Duodenal mucosa (tissue), 2 donors: ENCODE results near the gene CMTM5.

Experiments
- H3K27ac ChIP-seq: one replicate; pipeline ENCODE4 v1.7.0; 2013; ENCODE audit warnings: low read depth, low read length
- H3K27me3 ChIP-seq, 2 donors: one replicate each; pipeline ENCODE4 v1.7.0; 2013; ENCODE audit warnings: low read length in 2 of 2, control low read depth in 1 of 2; ENCODE audit not compliant: insufficient read depth in 2 of 2, control insufficient read depth in 1 of 2
- H3K36me3 ChIP-seq, 2 donors: one replicate each; pipeline ENCODE4 v1.7.0; 2013; ENCODE audit warnings: low read length in 2 of 2, control low read depth in 1 of 2; ENCODE audit not compliant: insufficient read depth in 2 of 2, control insufficient read depth in 1 of 2
- H3K4me1 ChIP-seq, 2 donors: one replicate each; pipeline ENCODE4 v1.7.0; 2013; ENCODE audit warnings: low read length in 2 of 2, control low read depth in 1 of 2; ENCODE audit not compliant: insufficient read depth in 2 of 2, control insufficient read depth in 1 of 2
- H3K4me3 ChIP-seq, 2 donors: one replicate each; pipeline ENCODE4 v1.7.0; 2013; ENCODE audit warnings: low read length in 2 of 2, low read depth in 1 of 2
- H3K9ac ChIP-seq, 2 donors: one replicate each; pipeline ENCODE4 v1.7.0; 2013; ENCODE audit warnings: low read length in 2 of 2, low read depth in 1 of 2
- H3K9me3 ChIP-seq, 2 donors: one replicate each; pipeline ENCODE4 v1.7.0; 2013; ENCODE audit warnings: low read length in 2 of 2, control low read depth in 1 of 2; ENCODE audit not compliant: control insufficient read depth in 1 of 2

CMTM5 gene

GRCh38 chr14:23348297-23348655, 28.6 kb upstream of the CMTM5 start:
- Histone ChIP-seq H3K4me3 (no peak overlapping the region), H3K27me3 (peaks cover 17 to 25% of the 10 kb centered on the region in 2 donors), H3K4me1 (peaks cover 0 to 9% of the 10 kb centered on the region in 2 donors), H3K9ac (no peak overlapping the region), H3K9me3 (no peaks in the 10 kb centered on the region), H3K27ac (no peak overlapping the region), H3K36me3 (no peaks in the 10 kb centered on the region)

GRCh38 chr14:23349156-23349845, 27.5 kb upstream of the CMTM5 start:
- no peak overlapping the region for H3K4me3 ChIP-seq
- no peak overlapping the region for H3K9ac ChIP-seq
- no peaks in the 10 kb centered on the region for H3K36me3 ChIP-seq
- peaks cover 0 to 9% of the 10 kb centered on the region in 2 donors for H3K4me1 ChIP-seq
- H3K27me3 ChIP-seq, result peaks cover 27 to 35% of the 10 kb centered on the region in 2 donors
- H3K27ac ChIP-seq, result no peak overlapping the region
- H3K9me3 ChIP-seq, result no peaks in the 10 kb centered on the region

- Histone ChIP-seq H3K4me3 (peak overlapping the region; percentile 58 to 67), H3K9ac (no peak overlapping the region), H3K27ac (no peak overlapping the region)
Observed at GRCh38 chr14:23351681-23352505, 25.0 kb upstream of the CMTM5 start.

GRCh38 chr14:23352506-23353432, 24.1 kb upstream of the CMTM5 start, which contains the start of gene SLC22A17:
SLC22A17 (minus strand) TSS chr14:23352887.
- H3K9me3 ChIP-seq, result no peaks in the 10 kb centered on the region
- peaks cover 39 to 44% of the 10 kb centered on the region in 2 donors for H3K27me3 ChIP-seq
- no peak within 1 kb of the TSS for H3K9ac ChIP-seq
- H3K36me3 ChIP-seq, result no peaks in the 10 kb centered on the region
- no peak within 1 kb of the TSS for H3K27ac ChIP-seq
- H3K4me3 ChIP-seq, result peak within 1 kb of the TSS; percentile 58 to 67
- H3K4me1 ChIP-seq, result peaks cover 0 to 9% of the 10 kb centered on the region in 2 donors

More at GRCh38 chr14:23351681-23352505, 25.0 kb upstream of the CMTM5 start:
- no peaks in the 10 kb centered on the region for H3K36me3 ChIP-seq
- no peaks in the 10 kb centered on the region for H3K9me3 ChIP-seq
- peaks cover 39 to 44% of the 10 kb centered on the region in 2 donors for H3K27me3 ChIP-seq
- peaks cover 0 to 9% of the 10 kb centered on the region in 2 donors for H3K4me1 ChIP-seq

GRCh38 chr14:23353433-23353780, 23.4 kb upstream of the CMTM5 start:
- Histone ChIP-seq H3K9ac (no peak overlapping the region), H3K27ac (no peak overlapping the region)

GRCh38 chr14:23354990-23355389, 21.9 kb upstream of the CMTM5 start:
- Histone ChIP-seq H3K27me3 (peaks cover 39 to 44% of the 10 kb centered on the region in 2 donors), H3K36me3 (no peaks in the 10 kb centered on the region), H3K4me1 (peaks cover 0 to 9% of the 10 kb centered on the region in 2 donors), H3K9me3 (no peaks in the 10 kb centered on the region), H3K9ac (no peak overlapping the region), H3K4me3 (no peak overlapping the region), H3K27ac (no peak overlapping the region)

More at GRCh38 chr14:23353433-23353780, 23.4 kb upstream of the CMTM5 start:
- Histone ChIP-seq H3K4me3 (no peak overlapping the region), H3K4me1 (peaks cover 0 to 9% of the 10 kb centered on the region in 2 donors), H3K27me3 (peaks cover 39 to 44% of the 10 kb centered on the region in 2 donors), H3K9me3 (no peaks in the 10 kb centered on the region), H3K36me3 (no peaks in the 10 kb centered on the region)

GRCh38 chr14:23355871-23356435, 20.9 kb upstream of the CMTM5 start:
- H3K36me3 ChIP-seq, result no peaks in the 10 kb centered on the region
- H3K4me1 ChIP-seq, result peaks cover 0 to 9% of the 10 kb centered on the region in 2 donors
- H3K9me3 ChIP-seq, result no peaks in the 10 kb centered on the region
- H3K27ac ChIP-seq, result no peak overlapping the region
- H3K27me3 ChIP-seq, result peaks cover 32 to 38% of the 10 kb centered on the region in 2 donors
- no peak overlapping the region for H3K9ac ChIP-seq
- H3K4me3 ChIP-seq, result no peak overlapping the region

- peaks cover 25 to 31% of the 10 kb centered on the region in 2 donors for H3K27me3 ChIP-seq
- H3K9ac ChIP-seq, result no peak overlapping the region
- no peaks in the 10 kb centered on the region for H3K36me3 ChIP-seq
- no peaks in the 10 kb centered on the region for H3K9me3 ChIP-seq
- no peak overlapping the region for H3K4me3 ChIP-seq
- H3K27ac ChIP-seq, result no peak overlapping the region
- peaks cover 0 to 9% of the 10 kb centered on the region in 2 donors for H3K4me1 ChIP-seq
Observed at GRCh38 chr14:23356662-23357061, 20.2 kb upstream of the CMTM5 start.

- H3K27ac ChIP-seq, result no peak overlapping the region
- H3K4me1 ChIP-seq, result peaks cover 0 to 3% of the 10 kb centered on the region in 2 donors
- no peak overlapping the region for H3K9ac ChIP-seq
- no peaks in the 10 kb centered on the region for H3K9me3 ChIP-seq
- H3K27me3 ChIP-seq, result peaks cover 23 to 25% of the 10 kb centered on the region in 2 donors
- no peak overlapping the region for H3K4me3 ChIP-seq
- no peaks in the 10 kb centered on the region for H3K36me3 ChIP-seq
Observed at GRCh38 chr14:23357261-23357660, 19.6 kb upstream of the CMTM5 start.
